Large intestine (tissue), 12 donors: Measurements from ENCODE around the gene TMEM245. TPM values are rescaled to one million over a fixed set of nuclear protein-coding genes. Genes with fewer than 3 reads are reported as not detected.
A peak's percentile ranks its signal among the peaks of the same experiment; 100 is the strongest.

Experiments
- DNase-seq, 2 donors: peaks; one replicate each; pipeline versions ENCODE4 v3.0.0 to v3.0.0-alpha.2; 2013
- H3K27ac ChIP-seq: one replicate; pipeline ENCODE4 v1.5.1; 2013; ENCODE audit warnings: low read length
- H3K27me3 ChIP-seq: 2 replicates; pipeline ENCODE4 v1.6.1; 2013; ENCODE audit warnings: low read length; ENCODE audit not compliant: control insufficient read depth, insufficient read depth
- H3K36me3 ChIP-seq: 2 replicates; pipeline ENCODE4 v1.6.1; 2013; ENCODE audit warnings: low read length; ENCODE audit not compliant: control insufficient read depth, insufficient read depth
- H3K4me1 ChIP-seq: one replicate; pipeline ENCODE4 v1.6.1; 2013; ENCODE audit warnings: low read length; ENCODE audit not compliant: control insufficient read depth, insufficient read depth
- H3K4me3 ChIP-seq: one replicate; pipeline ENCODE4 v1.5.1; 2013; ENCODE audit warnings: low read length
- H3K9me3 ChIP-seq: one replicate; pipeline ENCODE4 v1.6.1; 2013; ENCODE audit warnings: mild to moderate bottlenecking, low read depth, low read length, moderate library complexity; ENCODE audit not compliant: control insufficient read depth
- WGBS: methylation state at CpG from one replicate; pipeline ENCODE4 v1.1.5; 2013; ENCODE audit warnings: low lambda C conversion rate; ENCODE audit not compliant: insufficient coverage; 5-methylcytosine and 5-hydroxymethylcytosine counted together
- long read RNA-seq, 11 donors: transcript quantifications; one replicate each; lab custom pipeline, GENCODE V29; 2026
- polyA plus RNA-seq: library from polyadenylated mRNA; unstranded; fragments of 120-200 nt; gene quantifications from one replicate; pipeline ENCODE4 v1.2.1, GENCODE V29; 2013

TMEM245 gene
- 62.0 TPM for polyA plus RNA-seq
- long read RNA-seq, donor 1, partial matches to known transcripts, result 5 of 5 reads
- long read RNA-seq, donor 1, other reads (novel, unspliced or antisense), result 0 of 5 reads
- long read RNA-seq, donor 2, partial matches to known transcripts, result 31 of 38 reads
- long read RNA-seq, donor 2, other reads (novel, unspliced or antisense), result 5 of 38 reads
- long read RNA-seq, donor 3, result 0 reads
- long read RNA-seq, donor 4, result 0 reads
- long read RNA-seq, donor 5, partial matches to known transcripts, result 0 of 9 reads
- long read RNA-seq, donor 5, other reads (novel, unspliced or antisense), result 8 of 9 reads
- long read RNA-seq, donor 6, partial matches to known transcripts, result 0 of 7 reads
- long read RNA-seq, donor 6, other reads (novel, unspliced or antisense), result 6 of 7 reads
- long read RNA-seq, donor 7, partial matches to known transcripts, result 0 of 2 reads
- long read RNA-seq, donor 7, other reads (novel, unspliced or antisense), result 0 of 2 reads
- long read RNA-seq, donor 8, partial matches to known transcripts, result 20 of 23 reads
- long read RNA-seq, donor 8, other reads (novel, unspliced or antisense), result 0 of 23 reads
- long read RNA-seq, donor 9, partial matches to known transcripts, result 7 of 16 reads
- long read RNA-seq, donor 9, other reads (novel, unspliced or antisense), result 9 of 16 reads
- long read RNA-seq, donor 10, full-length matches to known transcripts, result 1 of 21 reads
- long read RNA-seq, donor 10, partial matches to known transcripts, result 13 of 21 reads
- long read RNA-seq, donor 10, other reads (novel, unspliced or antisense), result 7 of 21 reads
- long read RNA-seq, donor 11, result 0 reads

DNA sequence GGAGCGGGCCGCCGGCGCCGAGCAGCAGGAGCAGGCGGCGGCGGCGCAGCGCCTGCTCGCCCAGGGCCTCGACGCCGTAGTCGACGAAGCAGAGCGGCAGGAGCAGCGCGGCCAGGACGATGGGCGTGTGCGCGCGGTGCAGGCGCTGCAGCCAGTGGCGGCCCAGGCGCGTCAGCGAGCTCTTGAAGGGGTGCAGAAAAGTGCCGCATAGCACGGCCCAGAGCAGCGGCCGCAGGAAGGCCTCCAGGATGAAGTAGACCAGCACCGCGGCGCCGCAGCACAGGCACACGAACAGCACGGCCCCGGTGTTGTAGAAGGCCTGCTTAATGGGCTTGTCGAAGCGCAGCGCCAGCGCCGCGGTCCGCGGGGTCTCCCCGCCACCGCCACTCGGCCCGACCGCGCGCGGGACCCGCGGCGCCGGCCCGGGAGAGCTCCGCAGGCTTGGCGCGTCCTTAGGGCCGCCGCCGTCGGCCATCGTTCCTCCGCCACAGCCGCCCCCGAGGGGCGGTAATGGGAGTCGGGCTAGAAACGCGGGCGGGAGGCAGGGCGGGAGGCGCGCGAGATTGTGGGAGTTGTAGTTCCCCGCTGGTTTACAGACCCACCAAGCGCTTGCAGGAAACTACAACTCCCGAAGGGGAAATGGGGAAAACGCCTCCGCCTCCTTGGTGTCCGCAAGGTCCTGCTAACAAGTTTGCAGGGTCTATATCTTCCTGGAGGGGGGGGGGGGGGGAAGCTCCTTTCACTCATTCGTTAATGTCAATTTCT is at the start of gene TMEM245:
Gene TMEM245, minus strand, starts transcription at position 509 of the 765 bp plus-strand sequence. Its CDS starts 34 bp downstream, at position 475.
- no CpG with 5 or more reads among the region's 88 CpGs for WGBS
- no peaks in the 10 kb centered on the region for H3K27me3 ChIP-seq

DNA sequence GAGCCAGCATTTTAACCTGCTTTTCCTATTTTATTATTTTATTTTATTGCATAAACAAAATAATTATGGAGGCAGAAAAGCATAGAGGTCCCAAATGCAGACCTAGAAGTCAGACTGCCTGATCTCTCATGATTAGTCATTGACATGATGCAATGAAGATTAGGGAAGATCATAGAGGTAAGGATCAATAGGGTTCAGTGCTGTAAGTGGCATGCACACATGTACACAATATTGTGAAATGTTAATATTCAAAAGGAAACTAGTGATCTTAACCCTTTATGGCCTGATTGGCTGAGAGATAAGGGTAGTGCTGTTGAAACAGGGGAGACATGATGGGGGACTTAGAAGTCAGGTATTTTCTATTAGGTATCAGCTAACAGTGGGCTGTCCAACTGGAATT is 48.4 kb upstream of the TMEM245 start:
- Histone ChIP-seq H3K27me3 (peaks cover 14% of the 10 kb centered on the region), H3K27ac (no peak overlapping the region), H3K4me3 (no peak overlapping the region), H3K9me3 (no peaks in the 10 kb centered on the region), H3K4me1 (peaks cover 6% of the 10 kb centered on the region), H3K36me3 (no peaks in the 10 kb centered on the region)
- no peak for DNase-seq

More for the DNA sequence above, at the start of gene TMEM245:
- H3K36me3 ChIP-seq, result no peaks in the 10 kb centered on the region
- H3K4me1 ChIP-seq, result peaks cover 22% of the 10 kb centered on the region
- peak within 1 kb of the TSS; percentile 83 for H3K4me3 ChIP-seq
- peak within 1 kb of the TSS; percentile 86 for H3K27ac ChIP-seq
- peak; percentile 99 for DNase-seq
- no peaks in the 10 kb centered on the region for H3K9me3 ChIP-seq

DNA sequence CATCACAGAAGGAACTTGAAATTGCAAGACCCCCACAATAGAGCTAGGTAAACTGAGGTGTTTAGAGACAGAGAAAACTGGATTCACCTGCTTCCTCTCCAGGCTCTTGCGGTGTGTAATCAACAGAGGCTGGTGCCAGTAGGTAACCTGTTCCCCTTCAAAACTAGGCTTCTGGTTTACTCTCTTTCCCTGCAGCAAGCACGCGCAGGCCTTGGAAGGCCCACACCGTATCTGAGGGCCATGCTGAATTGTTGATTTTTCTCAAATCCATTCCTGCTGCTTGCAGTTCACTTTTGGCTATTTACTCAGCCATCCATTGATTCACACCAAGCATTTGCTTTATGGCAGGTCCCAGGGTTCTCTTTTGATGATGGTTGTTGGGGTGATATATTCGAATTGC is 48.0 kb upstream of the TMEM245 start:
- WGBS, result no CpG with 5 or more reads among the region's 5 CpGs
- H3K4me1 ChIP-seq, result peaks cover 8% of the 10 kb centered on the region
- H3K4me3 ChIP-seq, result no peak overlapping the region
- no peaks in the 10 kb centered on the region for H3K36me3 ChIP-seq
- peaks cover 14% of the 10 kb centered on the region for H3K27me3 ChIP-seq
- H3K9me3 ChIP-seq, result no peaks in the 10 kb centered on the region
- no peak overlapping the region for H3K27ac ChIP-seq
- no peak for DNase-seq

DNA sequence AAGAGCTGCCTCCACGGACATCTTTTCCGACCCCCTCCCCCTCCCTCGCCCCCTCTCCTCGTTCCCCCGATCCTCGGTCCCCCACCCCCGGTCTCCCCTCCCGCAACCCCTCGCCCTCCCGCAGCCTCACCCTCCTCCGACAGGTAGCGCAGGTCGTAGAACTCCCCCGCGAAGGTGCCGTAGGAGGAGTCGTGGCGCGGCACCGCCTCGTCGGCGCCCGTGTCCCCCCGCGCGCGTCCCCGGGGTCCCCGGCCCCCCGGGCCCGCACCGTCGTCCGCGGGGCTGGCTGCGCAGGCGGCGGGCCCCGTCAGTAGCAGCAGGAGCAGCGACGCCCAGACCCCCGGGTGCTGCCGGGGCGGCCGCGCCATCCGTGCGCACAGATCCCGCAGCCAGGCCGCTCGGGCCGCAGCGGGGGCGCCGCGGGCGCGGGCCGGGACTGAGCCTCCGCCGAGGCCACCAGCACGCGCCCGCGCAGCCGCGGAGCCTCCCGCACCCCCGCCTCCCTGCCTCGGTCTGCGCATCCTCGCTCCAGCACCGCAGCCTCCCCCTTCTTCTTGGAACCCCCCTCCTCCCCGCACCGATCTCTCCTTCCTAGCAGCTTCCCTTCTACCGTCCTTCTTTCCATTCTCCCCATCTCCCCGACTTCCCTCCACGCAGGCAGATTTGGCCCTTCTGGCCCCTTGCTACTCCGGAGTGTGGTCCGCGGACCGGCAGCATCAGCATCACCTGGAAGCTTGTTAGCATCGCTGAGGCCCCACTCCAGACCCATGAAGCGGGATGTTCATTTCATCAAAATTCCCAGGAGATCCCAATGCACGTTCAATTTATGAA is 47.2 kb upstream of the TMEM245 start, which contains the start of gene FRRS1L:
Gene FRRS1L, minus strand, starts transcription at position 479 of the 831 bp plus-strand sequence. Its CDS starts 111 bp downstream, at position 368.
- 35% methylated on average over 6 of the region's 86 CpGs for WGBS
- DNase-seq, result peak in 1 of 2 donors; percentile 30
- Histone ChIP-seq H3K4me3 (peak within 1 kb of the TSS; percentile 34), H3K4me1 (peaks cover 14% of the 10 kb centered on the region), H3K36me3 (no peaks in the 10 kb centered on the region), H3K9me3 (no peaks in the 10 kb centered on the region), H3K27ac (no peak within 1 kb of the TSS), H3K27me3 (peaks cover 14% of the 10 kb centered on the region)

DNA sequence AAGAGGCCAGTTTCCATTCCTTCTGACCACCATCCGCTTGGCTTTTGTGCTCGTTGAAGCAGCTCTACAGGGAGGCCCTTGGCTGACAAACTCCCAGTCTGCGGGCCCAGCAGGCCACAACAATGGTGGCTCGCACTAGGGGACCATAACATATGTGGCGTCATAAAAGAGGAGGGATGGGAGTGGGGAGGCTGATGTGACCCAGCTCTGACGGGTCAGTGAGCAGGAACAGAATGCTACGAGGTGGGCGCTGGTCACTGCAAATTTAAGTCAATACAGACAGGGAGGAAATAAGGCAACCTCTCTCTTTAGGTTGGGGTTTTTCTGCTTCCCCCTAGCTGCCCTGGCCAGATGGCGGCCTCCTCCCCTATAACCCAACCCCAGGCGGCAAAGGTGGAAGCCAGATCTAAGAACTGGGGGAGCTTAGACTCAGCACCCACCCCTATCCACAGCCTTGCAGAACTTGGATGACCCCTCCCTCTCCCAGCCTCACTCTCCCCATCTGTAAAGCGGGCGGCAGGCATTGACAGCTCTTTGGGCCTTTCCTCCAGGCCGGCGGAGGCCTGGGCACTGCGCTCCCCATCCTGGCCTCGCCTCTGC is 46.5 kb upstream of the TMEM245 start:
- peaks cover 14% of the 10 kb centered on the region for H3K27me3 ChIP-seq
- no peaks in the 10 kb centered on the region for H3K9me3 ChIP-seq

DNA sequence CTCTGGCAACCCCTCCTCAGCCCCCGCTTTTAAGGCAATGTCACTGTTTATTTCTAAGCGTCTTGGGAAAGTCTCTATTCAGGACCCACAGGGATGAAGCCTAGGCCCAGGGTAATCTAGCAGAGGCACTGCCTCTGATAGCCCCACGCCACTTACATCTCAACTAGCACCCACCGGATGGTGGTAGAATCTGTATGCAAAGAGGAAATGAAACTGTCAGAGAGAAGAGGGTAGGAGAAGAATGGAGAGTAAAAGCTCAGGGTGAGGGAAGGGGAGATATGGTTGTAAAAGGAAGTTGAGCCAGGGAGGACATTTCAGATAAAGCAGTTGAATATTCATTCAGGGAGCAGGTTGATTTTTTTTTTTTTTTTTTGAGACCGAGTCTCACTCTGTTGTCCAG is 44.3 kb upstream of the TMEM245 start:
- peaks cover 14% of the 10 kb centered on the region for H3K27me3 ChIP-seq
- DNase-seq, result no peak
- WGBS, result 80% methylated on average over 1 of the region's 5 CpGs
- no peaks in the 10 kb centered on the region for H3K36me3 ChIP-seq
- H3K4me1 ChIP-seq, result peaks cover 21% of the 10 kb centered on the region
- no peak overlapping the region for H3K4me3 ChIP-seq
- H3K27ac ChIP-seq, result peak overlapping the region; percentile 84
- no peaks in the 10 kb centered on the region for H3K9me3 ChIP-seq

More for the DNA sequence above, 46.5 kb upstream of the TMEM245 start:
- Histone ChIP-seq H3K4me3 (peak overlapping the region; percentile 3), H3K36me3 (no peaks in the 10 kb centered on the region), H3K27ac (no peak overlapping the region), H3K4me1 (peaks cover 17% of the 10 kb centered on the region)
- DNase-seq, result no peak
- whole genome bisulfite sequencing, result no CpG with 5 or more reads among the region's 16 CpGs

DNA sequence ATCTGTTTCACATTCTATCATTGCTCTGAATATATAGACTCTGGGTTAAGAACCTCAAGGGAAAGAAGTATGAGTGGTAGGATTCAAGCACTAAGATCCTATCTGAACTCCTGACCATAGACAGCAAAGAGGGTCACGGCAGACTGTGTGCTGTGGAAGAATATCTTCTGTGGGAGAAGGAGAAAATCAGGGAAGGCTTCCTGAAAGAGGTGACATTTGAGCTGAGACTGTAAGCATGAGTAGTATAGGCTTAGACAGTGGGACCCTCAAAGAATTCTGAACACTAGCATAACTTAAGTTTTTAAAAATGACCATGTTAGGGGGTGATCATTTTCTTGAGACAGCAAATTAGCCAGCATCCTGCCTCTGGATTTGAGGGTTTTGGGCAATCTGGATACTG is 43.4 kb upstream of the TMEM245 start:
- Histone ChIP-seq H3K27ac (peak overlapping the region; percentile 84), H3K27me3 (peaks cover 14% of the 10 kb centered on the region), H3K4me1 (peaks cover 21% of the 10 kb centered on the region), H3K9me3 (no peaks in the 10 kb centered on the region), H3K36me3 (no peaks in the 10 kb centered on the region), H3K4me3 (no peak overlapping the region)
- no CpG with 5 or more reads among the region's 1 CpG for WGBS
- DNase-seq, result no peak

DNA sequence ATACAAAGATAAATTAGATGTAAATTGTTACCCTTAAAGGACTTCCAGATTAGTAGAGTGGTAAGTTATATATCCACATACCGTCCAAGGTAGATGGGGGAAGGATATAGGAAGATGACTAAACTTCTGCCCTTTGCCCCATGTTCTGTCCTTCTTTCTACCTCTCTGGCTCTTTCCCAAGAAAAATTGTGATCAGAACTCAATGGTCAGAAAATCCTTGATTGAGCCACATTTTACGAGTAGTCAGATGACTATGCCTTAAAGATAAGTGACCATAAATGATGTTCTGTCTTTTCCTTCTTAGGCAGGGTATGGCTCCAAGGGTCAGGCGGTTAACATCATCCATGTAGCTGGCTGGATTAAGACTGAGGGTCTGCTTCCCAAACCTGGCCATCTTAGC is 42.9 kb upstream of the TMEM245 start:
- Histone ChIP-seq H3K27ac (peak overlapping the region; percentile 84), H3K4me1 (peaks cover 21% of the 10 kb centered on the region), H3K4me3 (no peak overlapping the region), H3K27me3 (peaks cover 13% of the 10 kb centered on the region), H3K36me3 (no peaks in the 10 kb centered on the region), H3K9me3 (no peaks in the 10 kb centered on the region)
- WGBS, result 17% methylated on average over 1 of the region's 3 CpGs
- DNase-seq, result peak; percentile 72 to 92

DNA sequence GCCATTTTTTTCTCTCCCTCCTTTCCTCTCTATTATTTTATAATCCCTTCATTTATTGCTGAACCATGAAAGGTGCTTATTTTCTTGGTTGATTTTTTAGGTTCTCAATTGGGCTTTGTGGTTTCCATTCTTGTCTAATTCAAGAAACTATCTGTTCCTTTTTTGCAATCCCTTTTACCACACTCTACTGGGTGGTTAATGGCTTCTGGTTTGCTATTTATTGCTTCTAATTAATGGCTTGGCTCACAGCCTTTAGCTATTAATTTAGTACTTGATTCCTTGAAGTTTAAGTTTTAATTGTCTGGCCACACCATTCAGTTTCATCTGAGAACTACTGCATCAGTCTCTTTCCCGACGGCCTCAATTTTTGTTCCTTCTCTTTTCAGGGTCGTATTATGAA is 41.7 kb upstream of the TMEM245 start:
- Histone ChIP-seq H3K4me3 (no peak overlapping the region), H3K9me3 (no peaks in the 10 kb centered on the region), H3K36me3 (no peaks in the 10 kb centered on the region), H3K27me3 (peaks cover 6% of the 10 kb centered on the region), H3K4me1 (peaks cover 18% of the 10 kb centered on the region), H3K27ac (no peak overlapping the region)
- 90% methylated on average over 2 of the region's 3 CpGs for WGBS
- DNase-seq, result no peak
